Adipocyte (in vitro differentiated cells): ENCODE data around the gene FOXN3.

Source experiments
- DNase-seq: peaks from one replicate; pipeline ENCODE4 v3.0.0-alpha.2; 2015; ENCODE audit warnings: low read depth
- H3K27me3 ChIP-seq: replicated peaks from 2 replicates; pipeline ENCODE4 v1.7.0; 2013; ENCODE audit warnings: mild to moderate bottlenecking, low read length, moderate library complexity; ENCODE audit not compliant: control insufficient read depth, insufficient read depth
- H3K36me3 ChIP-seq: 2 replicates; pipeline ENCODE4 v1.7.0; 2013; ENCODE audit warnings: low read length, mild to moderate bottlenecking, moderate library complexity; ENCODE audit not compliant: control insufficient read depth, insufficient read depth, severe bottlenecking
- H3K4me1 ChIP-seq: 2 replicates; pipeline ENCODE4 v1.7.0; 2013; ENCODE audit warnings: mild to moderate bottlenecking, low read length, moderate library complexity; ENCODE audit not compliant: control insufficient read depth, insufficient read depth
- H3K4me3 ChIP-seq: 2 replicates; pipeline ENCODE4 v1.7.0; 2013; ENCODE audit warnings: mild to moderate bottlenecking, low read length, moderate library complexity
- H3K9ac ChIP-seq: 2 replicates; pipeline ENCODE4 v1.7.0; 2013; ENCODE audit warnings: mild to moderate bottlenecking, low read length, moderate library complexity
- H3K9me3 ChIP-seq: 2 replicates; pipeline ENCODE4 v1.7.0; 2013; ENCODE audit warnings: mild to moderate bottlenecking, low read length, moderate library complexity; ENCODE audit not compliant: control insufficient read depth

Gene FOXN3

DNA sequence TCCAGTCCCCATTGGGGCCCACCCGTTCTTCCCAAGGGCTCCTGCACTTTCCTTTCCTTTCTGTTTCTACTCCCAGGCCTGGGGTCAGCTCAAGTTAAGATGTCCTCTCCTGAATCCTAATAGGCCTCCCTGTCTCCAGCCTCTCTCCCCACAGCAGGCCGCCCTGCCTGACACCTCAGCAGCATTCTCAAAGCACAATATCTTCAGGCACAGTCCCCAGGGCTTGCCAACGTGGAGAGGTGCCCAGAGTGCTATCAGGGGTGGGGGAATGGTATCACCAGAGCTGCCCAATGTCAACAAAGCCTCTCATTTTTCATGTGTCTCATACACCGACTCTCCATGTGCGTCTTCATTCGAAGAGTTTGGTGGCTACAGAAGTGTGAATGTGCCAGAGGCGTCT is 123.0 kb downstream of the FOXN3 start:
- Histone ChIP-seq H3K36me3 (peaks cover 12% of the 10 kb centered on the region), H3K9ac (no peak overlapping the region), H3K4me1 (no peaks in the 10 kb centered on the region), H3K27me3 (no peaks in the 10 kb centered on the region), H3K9me3 (no peaks in the 10 kb centered on the region), H3K4me3 (no peak overlapping the region)
- no peak for DNase-seq

- Histone ChIP-seq H3K9me3 (no peaks in the 10 kb centered on the region), H3K4me1 (no peaks in the 10 kb centered on the region), H3K4me3 (no peak overlapping the region), H3K9ac (no peak overlapping the region), H3K36me3 (peaks cover 12% of the 10 kb centered on the region), H3K27me3 (no peaks in the 10 kb centered on the region)
- DNase-seq = no peak
Observed at GRCh38 chr14:89293314-89293916, 123.6 kb downstream of the FOXN3 start.

DNA sequence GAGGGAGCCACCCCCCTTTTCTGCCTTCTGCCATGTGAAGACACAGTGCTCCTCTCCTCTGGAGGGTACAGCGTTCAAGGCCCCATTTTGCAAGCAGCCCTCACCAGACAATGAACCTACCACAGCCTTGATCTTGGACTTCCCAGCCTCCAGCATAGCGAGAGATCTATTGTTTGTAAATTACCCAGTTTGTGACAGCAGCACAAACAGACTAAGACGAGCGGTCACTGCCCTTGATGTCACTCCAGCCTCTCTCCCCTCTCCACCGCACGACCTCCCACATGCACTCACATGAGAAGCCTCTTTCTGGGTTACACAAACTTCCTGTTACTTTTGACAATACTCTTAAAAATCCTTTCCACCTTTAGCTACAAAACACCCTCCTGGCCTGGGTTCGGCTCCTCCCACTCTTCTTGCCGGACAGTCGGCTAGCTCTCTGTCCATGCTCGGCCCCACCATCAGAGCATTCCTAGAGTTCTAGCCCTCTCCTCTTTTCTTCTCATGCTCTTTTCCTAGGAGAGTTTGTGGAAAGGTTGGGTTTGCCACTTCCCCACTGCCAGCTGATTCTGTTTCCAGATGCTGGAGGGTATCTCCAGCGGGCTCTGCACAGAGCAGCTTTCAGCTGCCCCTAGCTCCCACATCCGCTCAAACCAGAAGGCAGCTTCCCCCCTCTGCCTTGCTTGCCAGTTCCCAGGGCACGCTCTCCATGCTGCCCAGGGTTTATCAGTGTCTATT is 124.3 kb downstream of the FOXN3 start:
- no peaks in the 10 kb centered on the region for H3K27me3 ChIP-seq
- H3K36me3 ChIP-seq = peaks cover 12% of the 10 kb centered on the region
- no peaks in the 10 kb centered on the region for H3K4me1 ChIP-seq
- DNase-seq = no peak
- H3K4me3 ChIP-seq = no peak overlapping the region
- no peak overlapping the region for H3K9ac ChIP-seq
- no peaks in the 10 kb centered on the region for H3K9me3 ChIP-seq

DNA sequence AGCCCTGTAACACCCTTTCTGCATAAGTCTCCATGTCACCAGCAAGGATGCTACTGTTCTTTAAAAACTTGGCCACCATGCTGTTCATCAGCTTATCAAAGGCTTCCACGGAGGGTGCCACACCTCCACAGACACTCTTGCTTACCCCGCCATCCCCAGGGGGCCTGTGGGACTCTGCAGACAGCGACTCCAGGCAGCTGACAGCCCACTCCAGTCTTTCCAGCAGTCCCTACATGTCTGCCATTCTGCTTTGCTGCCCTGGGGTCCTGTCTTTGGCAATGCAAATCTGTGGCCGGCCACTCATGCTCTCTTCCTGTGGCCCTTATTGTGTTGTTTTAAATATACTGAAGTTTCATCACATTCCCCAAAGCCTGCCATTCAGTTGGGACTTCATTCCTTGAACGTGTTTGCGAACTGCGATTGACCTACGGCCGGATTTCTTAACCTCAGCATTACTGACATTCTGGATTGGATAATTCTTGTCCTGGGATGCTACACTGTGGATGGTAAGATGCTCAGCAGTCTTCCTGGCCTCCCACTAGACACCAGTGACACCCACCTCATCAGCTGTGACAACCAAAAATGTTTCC is 125.6 kb downstream of the FOXN3 start:
- no peak for DNase-seq
- Histone ChIP-seq H3K9me3 (no peaks in the 10 kb centered on the region), H3K36me3 (peaks cover 12% of the 10 kb centered on the region), H3K4me1 (no peaks in the 10 kb centered on the region), H3K27me3 (no peaks in the 10 kb centered on the region), H3K4me3 (no peak overlapping the region), H3K9ac (no peak overlapping the region)

DNA sequence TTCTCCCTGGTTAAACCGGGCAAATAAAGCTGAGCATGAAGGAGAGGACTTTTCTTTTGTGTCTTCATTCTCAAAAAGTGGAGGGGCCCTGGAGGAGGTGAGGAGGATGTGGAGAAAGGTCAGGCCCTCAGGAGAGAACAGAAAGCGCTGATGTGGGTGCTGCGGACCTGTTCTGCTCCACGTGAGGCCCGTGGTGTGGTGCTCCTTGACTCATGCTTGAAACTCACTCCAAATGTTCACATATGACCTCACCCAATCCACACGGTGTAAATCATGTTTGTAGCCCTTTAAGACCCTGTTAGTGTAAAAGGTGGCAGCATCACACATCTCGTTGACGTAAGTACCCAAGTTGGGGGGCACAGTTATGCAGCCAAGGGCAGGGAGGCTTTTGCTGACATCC is 126.2 kb downstream of the FOXN3 start:
- Histone ChIP-seq H3K9ac (no peak overlapping the region), H3K4me3 (no peak overlapping the region), H3K9me3 (no peaks in the 10 kb centered on the region), H3K36me3 (peaks cover 12% of the 10 kb centered on the region), H3K27me3 (no peaks in the 10 kb centered on the region), H3K4me1 (no peaks in the 10 kb centered on the region)
- no peak for DNase-seq

DNA sequence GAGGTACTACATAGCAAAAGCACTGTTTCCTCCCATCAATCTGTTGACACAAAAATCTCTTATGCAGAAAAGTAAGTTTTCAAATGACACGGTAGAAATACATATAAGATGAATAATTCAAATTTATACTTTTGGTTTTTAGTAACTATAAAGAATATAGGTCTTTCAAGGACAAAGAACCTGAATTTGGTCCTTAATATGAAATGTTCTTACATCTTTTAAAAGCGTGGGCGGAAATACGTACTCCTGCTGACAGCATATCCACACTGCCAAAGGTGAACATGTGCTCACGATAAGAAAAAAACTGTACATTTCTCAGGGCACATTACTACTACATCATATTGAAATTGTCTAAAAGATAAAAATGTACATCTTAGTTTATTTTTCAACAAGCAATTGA is 127.6 kb downstream of the FOXN3 start:
- Histone ChIP-seq H3K4me1 (no peaks in the 10 kb centered on the region), H3K27me3 (no peaks in the 10 kb centered on the region), H3K4me3 (no peak overlapping the region), H3K36me3 (peaks cover 12% of the 10 kb centered on the region), H3K9ac (no peak overlapping the region), H3K9me3 (no peaks in the 10 kb centered on the region)
- DNase-seq = no peak

DNA sequence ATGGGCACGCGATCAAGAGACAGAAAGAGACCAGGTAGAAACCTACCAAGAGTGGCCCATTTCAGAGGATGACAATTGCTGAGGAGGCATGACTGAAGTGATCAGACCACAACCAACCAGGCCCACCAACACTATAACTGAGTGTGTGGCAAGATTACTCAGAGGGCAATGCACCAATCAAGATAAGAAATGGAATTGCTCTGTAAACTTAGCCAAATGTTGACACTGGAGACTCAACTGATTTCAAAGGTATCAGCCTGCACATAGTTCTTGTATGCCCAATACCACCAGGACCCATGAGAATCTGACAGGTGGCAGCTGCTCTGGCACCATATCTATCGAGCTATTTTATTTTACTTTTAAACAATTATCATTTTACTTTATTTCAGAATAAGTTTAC is 128.9 kb downstream of the FOXN3 start:
- no peak overlapping the region for H3K9ac ChIP-seq
- H3K27me3 ChIP-seq = no peaks in the 10 kb centered on the region
- H3K36me3 ChIP-seq = peaks cover 12% of the 10 kb centered on the region
- H3K4me3 ChIP-seq = no peak overlapping the region
- DNase-seq = no peak
- H3K9me3 ChIP-seq = no peaks in the 10 kb centered on the region
- no peaks in the 10 kb centered on the region for H3K4me1 ChIP-seq

DNA sequence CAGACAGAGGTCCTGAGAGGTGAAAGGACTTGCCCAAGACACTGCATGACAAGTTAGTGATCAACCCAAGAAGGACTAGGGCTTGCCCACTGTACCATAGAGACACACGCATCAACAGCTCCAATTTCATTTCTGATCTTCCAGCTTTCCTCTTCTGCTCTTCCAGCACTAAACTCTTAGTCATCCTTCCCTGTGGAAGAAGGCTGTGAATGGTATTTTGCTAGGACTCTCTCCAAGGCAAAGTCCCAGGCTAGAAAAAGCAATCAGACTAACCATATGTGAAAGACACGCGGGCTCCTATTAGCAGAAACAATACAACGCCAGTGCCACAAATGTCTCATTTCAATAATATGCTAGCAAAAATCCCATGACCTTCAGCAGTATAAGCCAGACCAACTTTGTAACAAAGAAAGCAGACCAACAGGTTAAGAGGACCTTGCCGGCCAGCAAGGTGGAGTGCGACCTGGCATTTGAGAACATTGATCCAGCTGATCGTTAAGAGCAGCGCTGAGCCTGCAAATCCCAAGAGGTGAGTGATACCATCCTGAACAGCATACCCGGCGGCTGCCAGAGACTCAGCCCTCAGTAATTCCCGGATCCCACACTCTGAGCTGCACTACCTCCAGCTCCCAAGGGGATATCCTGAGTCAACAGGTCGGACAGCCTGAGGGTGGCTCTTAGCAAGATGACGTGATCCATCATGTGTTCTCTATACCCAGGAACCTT is 132.5 kb downstream of the FOXN3 start:
- peak; percentile 53 for DNase-seq
- H3K9me3 ChIP-seq = no peaks in the 10 kb centered on the region
- H3K4me1 ChIP-seq = no peaks in the 10 kb centered on the region

DNA sequence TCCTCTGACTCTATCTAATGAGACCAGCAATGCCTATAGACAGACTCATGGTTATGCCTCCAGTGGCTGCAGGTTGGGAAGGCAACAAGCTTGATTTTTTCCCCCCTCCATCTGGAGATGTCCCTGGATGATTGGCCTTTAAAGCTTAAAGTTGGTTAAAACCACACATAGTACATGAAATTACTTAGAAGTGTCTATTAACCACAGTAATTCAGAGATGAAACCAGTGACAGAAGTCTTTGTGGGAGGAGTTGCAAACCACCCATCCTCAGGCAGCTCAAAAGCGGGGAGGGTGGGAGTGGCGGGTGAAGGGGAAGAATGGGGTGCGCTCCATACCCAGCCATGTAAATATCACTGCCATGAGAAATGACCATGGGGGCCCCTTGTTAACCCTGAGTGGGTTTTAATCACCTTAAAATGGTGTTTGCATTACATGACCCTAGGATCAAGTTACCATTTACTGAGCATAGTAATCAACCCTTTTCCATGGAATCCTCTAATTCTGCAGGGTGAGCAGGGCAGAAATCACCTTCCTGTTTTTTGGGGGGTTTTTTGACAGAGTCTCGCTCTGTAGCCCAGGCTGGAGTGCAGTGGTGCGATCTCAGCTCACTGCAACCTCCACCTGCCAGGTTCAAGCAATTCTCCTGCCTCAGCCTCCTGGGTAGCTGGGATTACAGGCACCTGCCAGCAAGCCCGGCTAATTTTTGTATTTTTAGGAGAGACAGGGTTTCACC is 133.5 kb downstream of the FOXN3 start:
- no peaks in the 10 kb centered on the region for H3K27me3 ChIP-seq
- H3K9me3 ChIP-seq = no peaks in the 10 kb centered on the region
- peaks cover 20% of the 10 kb centered on the region for H3K36me3 ChIP-seq
- no peaks in the 10 kb centered on the region for H3K4me1 ChIP-seq
- no peak overlapping the region for H3K4me3 ChIP-seq
- H3K9ac ChIP-seq = no peak overlapping the region
- no peak for DNase-seq

More for the DNA sequence above, 132.5 kb downstream of the FOXN3 start:
- H3K4me3 ChIP-seq = no peak overlapping the region
- H3K36me3 ChIP-seq = peaks cover 17% of the 10 kb centered on the region
- no peaks in the 10 kb centered on the region for H3K27me3 ChIP-seq
- H3K9ac ChIP-seq = no peak overlapping the region

- H3K36me3 ChIP-seq = peaks cover 20% of the 10 kb centered on the region
- DNase-seq = no peak
- no peak overlapping the region for H3K9ac ChIP-seq
- no peak overlapping the region for H3K4me3 ChIP-seq
- H3K27me3 ChIP-seq = no peaks in the 10 kb centered on the region
- H3K4me1 ChIP-seq = no peaks in the 10 kb centered on the region
- no peaks in the 10 kb centered on the region for H3K9me3 ChIP-seq
Observed at GRCh38 chr14:89282191-89282590, 134.8 kb downstream of the FOXN3 start.

- H3K9me3 ChIP-seq = no peaks in the 10 kb centered on the region
- H3K36me3 ChIP-seq = peaks cover 25% of the 10 kb centered on the region
- no peaks in the 10 kb centered on the region for H3K27me3 ChIP-seq
- no peaks in the 10 kb centered on the region for H3K4me1 ChIP-seq
- DNase-seq = no peak
- H3K4me3 ChIP-seq = no peak overlapping the region
- H3K9ac ChIP-seq = no peak overlapping the region
Observed at GRCh38 chr14:89280600-89280999, 136.4 kb downstream of the FOXN3 start.
